ENCODE results near the gene ATP6AP1.

The ATP6AP1 gene

GRCh38 chrX:154446430-154446829 lies 18.0 kb downstream of the ATP6AP1 start:
- Histone ChIP-seq H3K27ac (ENCODE audit: low read depth, low read length) (no peak overlapping the region), H3K9me3 (ENCODE audit: control insufficient read depth in 1 of 2, low read length in 2 of 2) (no peaks in the 10 kb centered on the region), H3K27me3 (ENCODE audit: control insufficient read depth in 1 of 2, insufficient read depth in 2 of 2, low read length in 2 of 2) (no peaks in the 10 kb centered on the region), H3K36me3 (ENCODE audit: control insufficient read depth in 1 of 2, insufficient read depth in 2 of 2, low read length in 2 of 2) (peaks cover 0 to 36% of the 10 kb centered on the region in 2 donors), H3K9ac (ENCODE audit: low read depth in 1 of 2, low read length in 2 of 2) (no peak overlapping the region), H3K4me1 (ENCODE audit: control insufficient read depth in 1 of 2, insufficient read depth in 2 of 2, low read length in 2 of 2) (peaks cover 12 to 14% of the 10 kb centered on the region in 2 donors), H3K4me3 (ENCODE audit: low read depth in 1 of 2, low read length in 2 of 2) (no peak overlapping the region)

- Histone ChIP-seq H3K36me3 (ENCODE audit: control insufficient read depth in 1 of 2, insufficient read depth in 2 of 2, low read length in 2 of 2) (peaks cover 0 to 28% of the 10 kb centered on the region in 2 donors), H3K9ac (ENCODE audit: low read depth in 1 of 2, low read length in 2 of 2) (no peak overlapping the region), H3K4me3 (ENCODE audit: low read depth in 1 of 2, low read length in 2 of 2) (no peak overlapping the region), H3K4me1 (ENCODE audit: control insufficient read depth in 1 of 2, insufficient read depth in 2 of 2, low read length in 2 of 2) (peaks cover 12% of the 10 kb centered on the region in 2 donors), H3K27me3 (ENCODE audit: control insufficient read depth in 1 of 2, insufficient read depth in 2 of 2, low read length in 2 of 2) (no peaks in the 10 kb centered on the region), H3K9me3 (ENCODE audit: control insufficient read depth in 1 of 2, low read length in 2 of 2) (no peaks in the 10 kb centered on the region), H3K27ac (ENCODE audit: low read depth, low read length) (no peak overlapping the region)
Observed at GRCh38 chrX:154448484-154448883, 20.0 kb downstream of the ATP6AP1 start.

GRCh38 chrX:154449618-154450017 lies 21.1 kb downstream of the ATP6AP1 start:
- Histone ChIP-seq H3K27me3 (ENCODE audit: control insufficient read depth in 1 of 2, insufficient read depth in 2 of 2, low read length in 2 of 2) (no peaks in the 10 kb centered on the region), H3K9ac (ENCODE audit: low read depth in 1 of 2, low read length in 2 of 2) (no peak overlapping the region), H3K27ac (ENCODE audit: low read depth, low read length) (no peak overlapping the region), H3K4me3 (ENCODE audit: low read depth in 1 of 2, low read length in 2 of 2) (no peak overlapping the region), H3K4me1 (ENCODE audit: control insufficient read depth in 1 of 2, insufficient read depth in 2 of 2, low read length in 2 of 2) (peaks cover 7 to 11% of the 10 kb centered on the region in 2 donors), H3K9me3 (ENCODE audit: control insufficient read depth in 1 of 2, low read length in 2 of 2) (no peaks in the 10 kb centered on the region), H3K36me3 (ENCODE audit: control insufficient read depth in 1 of 2, insufficient read depth in 2 of 2, low read length in 2 of 2) (peaks cover 0 to 28% of the 10 kb centered on the region in 2 donors)

GRCh38 chrX:154450312-154450711 lies 21.8 kb downstream of the ATP6AP1 start:
- peaks cover 0 to 28% of the 10 kb centered on the region in 2 donors for H3K36me3 ChIP-seq (ENCODE audit: control insufficient read depth in 1 of 2, insufficient read depth in 2 of 2, low read length in 2 of 2)
- no peak overlapping the region for H3K9ac ChIP-seq (ENCODE audit: low read depth in 1 of 2, low read length in 2 of 2)

GRCh38 chrX:154452823-154453222 lies 24.3 kb downstream of the ATP6AP1 start:
- H3K4me1 ChIP-seq (ENCODE audit: control insufficient read depth in 1 of 2, insufficient read depth in 2 of 2, low read length in 2 of 2): no peaks in the 10 kb centered on the region
- H3K9ac ChIP-seq (ENCODE audit: low read depth in 1 of 2, low read length in 2 of 2): no peak overlapping the region
- no peaks in the 10 kb centered on the region for H3K9me3 ChIP-seq (ENCODE audit: control insufficient read depth in 1 of 2, low read length in 2 of 2)
- no peaks in the 10 kb centered on the region for H3K27me3 ChIP-seq (ENCODE audit: control insufficient read depth in 1 of 2, insufficient read depth in 2 of 2, low read length in 2 of 2)
- H3K36me3 ChIP-seq (ENCODE audit: control insufficient read depth in 1 of 2, insufficient read depth in 2 of 2, low read length in 2 of 2): peaks cover 0 to 23% of the 10 kb centered on the region in 2 donors
- no peak overlapping the region for H3K27ac ChIP-seq (ENCODE audit: low read depth, low read length)
- H3K4me3 ChIP-seq (ENCODE audit: low read depth in 1 of 2, low read length in 2 of 2): no peak overlapping the region

More at GRCh38 chrX:154450312-154450711, 21.8 kb downstream of the ATP6AP1 start:
- Histone ChIP-seq H3K27me3 (ENCODE audit: control insufficient read depth in 1 of 2, insufficient read depth in 2 of 2, low read length in 2 of 2) (no peaks in the 10 kb centered on the region), H3K4me1 (ENCODE audit: control insufficient read depth in 1 of 2, insufficient read depth in 2 of 2, low read length in 2 of 2) (peaks cover 0 to 4% of the 10 kb centered on the region in 2 donors), H3K27ac (ENCODE audit: low read depth, low read length) (no peak overlapping the region), H3K4me3 (ENCODE audit: low read depth in 1 of 2, low read length in 2 of 2) (no peak overlapping the region), H3K9me3 (ENCODE audit: control insufficient read depth in 1 of 2, low read length in 2 of 2) (no peaks in the 10 kb centered on the region)

- Histone ChIP-seq H3K9ac (ENCODE audit: low read depth in 1 of 2, low read length in 2 of 2) (peak overlapping the region in 1 of 2 donors; percentile 38), H3K27me3 (ENCODE audit: control insufficient read depth in 1 of 2, insufficient read depth in 2 of 2, low read length in 2 of 2) (no peaks in the 10 kb centered on the region), H3K36me3 (ENCODE audit: control insufficient read depth in 1 of 2, insufficient read depth in 2 of 2, low read length in 2 of 2) (peaks cover 5 to 6% of the 10 kb centered on the region in 2 donors), H3K9me3 (ENCODE audit: control insufficient read depth in 1 of 2, low read length in 2 of 2) (no peaks in the 10 kb centered on the region), H3K4me3 (ENCODE audit: low read depth in 1 of 2, low read length in 2 of 2) (peak overlapping the region; percentile 38 to 62), H3K4me1 (ENCODE audit: control insufficient read depth in 1 of 2, insufficient read depth in 2 of 2, low read length in 2 of 2) (peaks cover 6 to 8% of the 10 kb centered on the region in 2 donors), H3K27ac (ENCODE audit: low read depth, low read length) (no peak overlapping the region)
Observed at GRCh38 chrX:154457491-154458115, 29.1 kb downstream of the ATP6AP1 start.

- no peaks in the 10 kb centered on the region for H3K27me3 ChIP-seq (ENCODE audit: control insufficient read depth in 1 of 2, insufficient read depth in 2 of 2, low read length in 2 of 2)
- peak within 1 kb of the TSS; percentile 43 to 51 for H3K9ac ChIP-seq (ENCODE audit: low read depth in 1 of 2, low read length in 2 of 2)
- no peaks in the 10 kb centered on the region for H3K9me3 ChIP-seq (ENCODE audit: control insufficient read depth in 1 of 2, low read length in 2 of 2)
- H3K4me1 ChIP-seq (ENCODE audit: control insufficient read depth in 1 of 2, insufficient read depth in 2 of 2, low read length in 2 of 2): peaks cover 6 to 8% of the 10 kb centered on the region in 2 donors
- peak within 1 kb of the TSS; percentile 32 for H3K27ac ChIP-seq (ENCODE audit: low read depth, low read length)
- H3K36me3 ChIP-seq (ENCODE audit: control insufficient read depth in 1 of 2, insufficient read depth in 2 of 2, low read length in 2 of 2): peaks cover 3 to 5% of the 10 kb centered on the region in 2 donors
- H3K4me3 ChIP-seq (ENCODE audit: low read depth in 1 of 2, low read length in 2 of 2): peak within 1 kb of the TSS; percentile 60 to 64
Observed at GRCh38 chrX:154458116-154458953, 29.9 kb downstream of the ATP6AP1 start, which contains the start of gene PLXNA3. Gene PLXNA3, plus strand, starts transcription at chrX:154458281. Its CDS starts 1,903 bp downstream, at chrX:154460184.

- Histone ChIP-seq H3K4me3 (ENCODE audit: low read depth in 1 of 2, low read length in 2 of 2) (peak overlapping the region; percentile 60 to 64), H3K4me1 (ENCODE audit: control insufficient read depth in 1 of 2, insufficient read depth in 2 of 2, low read length in 2 of 2) (peaks cover 6 to 8% of the 10 kb centered on the region in 2 donors), H3K27me3 (ENCODE audit: control insufficient read depth in 1 of 2, insufficient read depth in 2 of 2, low read length in 2 of 2) (no peaks in the 10 kb centered on the region), H3K9ac (ENCODE audit: low read depth in 1 of 2, low read length in 2 of 2) (peak overlapping the region; percentile 43 to 51), H3K9me3 (ENCODE audit: control insufficient read depth in 1 of 2, low read length in 2 of 2) (no peaks in the 10 kb centered on the region), H3K36me3 (ENCODE audit: control insufficient read depth in 1 of 2, insufficient read depth in 2 of 2, low read length in 2 of 2) (peaks cover 3 to 5% of the 10 kb centered on the region in 2 donors), H3K27ac (ENCODE audit: low read depth, low read length) (no peak overlapping the region)
Observed at GRCh38 chrX:154458954-154459778, 30.7 kb downstream of the ATP6AP1 start.

- H3K27ac ChIP-seq (ENCODE audit: low read depth, low read length): no peak overlapping the region
- no peaks in the 10 kb centered on the region for H3K27me3 ChIP-seq (ENCODE audit: control insufficient read depth in 1 of 2, insufficient read depth in 2 of 2, low read length in 2 of 2)
- peak overlapping the region in 1 of 2 donors; percentile 43 for H3K9ac ChIP-seq (ENCODE audit: low read depth in 1 of 2, low read length in 2 of 2)
- peaks cover 5 to 7% of the 10 kb centered on the region in 2 donors for H3K36me3 ChIP-seq (ENCODE audit: control insufficient read depth in 1 of 2, insufficient read depth in 2 of 2, low read length in 2 of 2)
- peak overlapping the region in 1 of 2 donors; percentile 60 for H3K4me3 ChIP-seq (ENCODE audit: low read depth in 1 of 2, low read length in 2 of 2)
- H3K9me3 ChIP-seq (ENCODE audit: control insufficient read depth in 1 of 2, low read length in 2 of 2): no peaks in the 10 kb centered on the region
- peaks cover 6 to 8% of the 10 kb centered on the region in 2 donors for H3K4me1 ChIP-seq (ENCODE audit: control insufficient read depth in 1 of 2, insufficient read depth in 2 of 2, low read length in 2 of 2)
Observed at GRCh38 chrX:154459832-154460231, 31.4 kb downstream of the ATP6AP1 start.
